WI38 (cell line): ENCODE results near the gene MBP.

Experiments used
- H3K4me3 ChIP-seq: 2 replicates; pipeline ENCODE4 v1.5.1; 2011; ENCODE audit warnings: low read depth, mild to moderate bottlenecking, control low read depth, low read length
- TF ChIP-seq, protein P1 (sequence below): IDR thresholded peaks from 2 replicates; pipeline ENCODE4 v1.5.1; 2012; ENCODE audit warnings: low read depth, mild to moderate bottlenecking, control low read depth, low read length

Gene MBP

GRCh38 chr18:77082316-77082955, 50.1 kb downstream of the MBP start:
- TF ChIP-seq, protein P1, sequence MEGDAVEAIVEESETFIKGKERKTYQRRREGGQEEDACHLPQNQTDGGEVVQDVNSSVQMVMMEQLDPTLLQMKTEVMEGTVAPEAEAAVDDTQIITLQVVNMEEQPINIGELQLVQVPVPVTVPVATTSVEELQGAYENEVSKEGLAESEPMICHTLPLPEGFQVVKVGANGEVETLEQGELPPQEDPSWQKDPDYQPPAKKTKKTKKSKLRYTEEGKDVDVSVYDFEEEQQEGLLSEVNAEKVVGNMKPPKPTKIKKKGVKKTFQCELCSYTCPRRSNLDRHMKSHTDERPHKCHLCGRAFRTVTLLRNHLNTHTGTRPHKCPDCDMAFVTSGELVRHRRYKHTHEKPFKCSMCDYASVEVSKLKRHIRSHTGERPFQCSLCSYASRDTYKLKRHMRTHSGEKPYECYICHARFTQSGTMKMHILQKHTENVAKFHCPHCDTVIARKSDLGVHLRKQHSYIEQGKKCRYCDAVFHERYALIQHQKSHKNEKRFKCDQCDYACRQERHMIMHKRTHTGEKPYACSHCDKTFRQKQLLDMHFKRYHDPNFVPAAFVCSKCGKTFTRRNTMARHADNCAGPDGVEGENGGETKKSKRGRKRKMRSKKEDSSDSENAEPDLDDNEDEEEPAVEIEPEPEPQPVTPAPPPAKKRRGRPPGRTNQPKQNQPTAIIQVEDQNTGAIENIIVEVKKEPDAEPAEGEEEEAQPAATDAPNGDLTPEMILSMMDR: no peak
- no peak overlapping the region for H3K4me3 ChIP-seq

DNA sequence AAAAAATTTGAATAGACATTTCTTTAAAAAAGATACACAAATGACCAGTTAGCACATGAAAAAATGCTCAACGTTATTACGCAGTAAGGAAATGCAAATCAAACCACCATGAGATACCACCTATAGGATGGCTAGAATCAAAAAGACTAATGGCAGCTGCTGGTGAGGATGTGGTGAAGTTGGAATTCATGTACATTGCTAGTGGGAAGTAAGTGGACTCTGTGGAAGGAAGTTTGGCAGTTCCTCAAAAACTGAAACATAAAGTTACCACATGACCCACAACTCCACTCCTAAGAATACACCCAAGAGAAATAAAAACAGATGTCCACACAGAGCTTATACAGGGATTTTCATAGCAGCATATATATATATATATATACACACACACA, 51.2 kb downstream of the MBP start:
- TF ChIP-seq, protein P1: no peak
- no peak overlapping the region for H3K4me3 ChIP-seq

GRCh38 chr18:77079954-77080682, 52.5 kb downstream of the MBP start:
- H3K4me3 ChIP-seq: no peak overlapping the region
- TF ChIP-seq, protein P1: no peak

DNA sequence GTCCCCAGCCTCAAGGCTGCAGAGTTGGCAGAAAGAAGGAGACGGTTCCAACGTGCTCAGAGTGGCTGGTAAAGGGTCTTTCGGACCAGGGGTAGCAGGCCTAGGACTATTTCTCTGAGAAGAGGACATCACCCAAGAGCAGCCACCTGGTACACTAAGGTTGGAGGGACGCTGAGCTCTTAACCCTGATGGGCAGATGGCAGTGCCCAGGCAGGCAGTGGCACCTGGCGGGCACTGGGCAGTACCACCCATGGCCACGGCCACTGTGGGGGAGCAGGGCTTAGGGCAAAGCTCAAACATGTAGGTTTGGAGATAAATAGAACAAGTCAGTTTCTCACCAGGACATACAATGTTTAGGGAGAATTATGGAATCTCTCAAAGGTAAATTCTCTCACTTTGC, 53.5 kb downstream of the MBP start:
- TF ChIP-seq, protein P1: no peak
- no peak overlapping the region for H3K4me3 ChIP-seq

GRCh38 chr18:77078690-77079070, 53.9 kb downstream of the MBP start:
- H3K4me3 ChIP-seq: no peak overlapping the region
- TF ChIP-seq, protein P1: no peak

GRCh38 chr18:77077941-77078689, 54.5 kb downstream of the MBP start:
- no peak overlapping the region for H3K4me3 ChIP-seq
- TF ChIP-seq, protein P1: no peak

- H3K4me3 ChIP-seq: no peak overlapping the region
- TF ChIP-seq, protein P1: no peak
Observed at GRCh38 chr18:77077401-77077800, 55.2 kb downstream of the MBP start.
